Mesothelial cell of epicardium (in vitro differentiated cells): ENCODE results near the gene VAT1L. TPM values are rescaled to one million over a fixed set of nuclear protein-coding genes. Genes with fewer than 3 reads are reported as not detected.
A peak's percentile ranks its signal among the peaks of the same experiment; 100 is the strongest.

ENCODE experiments used
- DNase-seq, 2 experiments: peaks; one replicate each; pipeline ENCODE4 v3.0.0; 2021; ENCODE audit warnings: low spot score in 2 of 2; ENCODE audit not compliant: unreplicated experiment in 2 of 2
- H3K27ac Mint-ChIP-seq: 2 replicates; pipeline ENCODE4 v1.8.0; 2021; ENCODE audit warnings: mixed read lengths
- H3K27me3 Mint-ChIP-seq: 2 replicates; pipeline ENCODE4 v1.8.0; 2021; ENCODE audit warnings: low read depth, mixed read lengths
- H3K36me3 Mint-ChIP-seq: 2 replicates; pipeline ENCODE4 v1.8.0; 2021; ENCODE audit warnings: mixed read lengths
- H3K4me1 Mint-ChIP-seq: 2 replicates; pipeline ENCODE4 v1.8.0; 2021; ENCODE audit warnings: mixed read lengths
- H3K4me3 Mint-ChIP-seq: 2 replicates; pipeline ENCODE4 v1.8.0; 2021; ENCODE audit warnings: mild to moderate bottlenecking, moderate library complexity, mixed read lengths
- H3K9me3 Mint-ChIP-seq: 2 replicates; pipeline ENCODE4 v1.8.0; 2021; ENCODE audit warnings: mixed read lengths
- total RNA-seq: library from RNA; stranded (reverse); gene quantifications from 3 replicates; pipeline ENCODE4 v1.2.1, GENCODE V29; 2021
- TF ChIP-seq, protein P1 (sequence below): fragments of 200-600 bp; sonication (generic); IDR thresholded peaks from one replicate; pipeline ENCODE4 v1.5.0; 2021; ENCODE audit warnings: antibody characterized with exemption; ENCODE audit not compliant: unreplicated experiment

VAT1L gene
- total RNA-seq, 1 donor from 2014 or later: 6.3 TPM

DNA sequence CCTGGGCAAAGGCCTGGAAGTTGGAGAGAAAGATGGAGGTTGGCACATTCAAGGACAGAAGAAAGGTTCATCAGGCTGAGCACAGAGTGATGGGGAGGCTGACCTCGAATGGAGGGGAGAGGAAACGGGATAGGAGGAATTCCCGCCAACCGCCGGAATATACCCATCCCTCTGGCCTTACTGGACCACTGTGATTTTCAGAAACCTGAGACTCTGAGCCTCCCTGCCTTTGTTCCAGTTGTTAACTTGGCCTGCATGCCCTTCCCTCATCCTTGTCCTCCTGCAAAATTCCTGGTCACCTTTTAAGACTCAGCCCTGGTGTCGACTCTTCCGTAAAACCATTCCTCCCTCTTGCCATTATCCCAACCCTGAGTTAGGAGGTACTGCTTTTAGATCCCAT lies 107.6 kb downstream of the VAT1L start:
- Mint-ChIP-seq H3K27me3 (peaks cover 12% of the 10 kb centered on the region), H3K27ac (no peak overlapping the region), H3K4me1 (peaks cover 24% of the 10 kb centered on the region), H3K4me3 (no peak overlapping the region), H3K36me3 (no peaks in the 10 kb centered on the region), H3K9me3 (no peaks in the 10 kb centered on the region)
- TF ChIP-seq, protein P1, sequence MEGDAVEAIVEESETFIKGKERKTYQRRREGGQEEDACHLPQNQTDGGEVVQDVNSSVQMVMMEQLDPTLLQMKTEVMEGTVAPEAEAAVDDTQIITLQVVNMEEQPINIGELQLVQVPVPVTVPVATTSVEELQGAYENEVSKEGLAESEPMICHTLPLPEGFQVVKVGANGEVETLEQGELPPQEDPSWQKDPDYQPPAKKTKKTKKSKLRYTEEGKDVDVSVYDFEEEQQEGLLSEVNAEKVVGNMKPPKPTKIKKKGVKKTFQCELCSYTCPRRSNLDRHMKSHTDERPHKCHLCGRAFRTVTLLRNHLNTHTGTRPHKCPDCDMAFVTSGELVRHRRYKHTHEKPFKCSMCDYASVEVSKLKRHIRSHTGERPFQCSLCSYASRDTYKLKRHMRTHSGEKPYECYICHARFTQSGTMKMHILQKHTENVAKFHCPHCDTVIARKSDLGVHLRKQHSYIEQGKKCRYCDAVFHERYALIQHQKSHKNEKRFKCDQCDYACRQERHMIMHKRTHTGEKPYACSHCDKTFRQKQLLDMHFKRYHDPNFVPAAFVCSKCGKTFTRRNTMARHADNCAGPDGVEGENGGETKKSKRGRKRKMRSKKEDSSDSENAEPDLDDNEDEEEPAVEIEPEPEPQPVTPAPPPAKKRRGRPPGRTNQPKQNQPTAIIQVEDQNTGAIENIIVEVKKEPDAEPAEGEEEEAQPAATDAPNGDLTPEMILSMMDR: no peak
- DNase-seq: no peak

DNA sequence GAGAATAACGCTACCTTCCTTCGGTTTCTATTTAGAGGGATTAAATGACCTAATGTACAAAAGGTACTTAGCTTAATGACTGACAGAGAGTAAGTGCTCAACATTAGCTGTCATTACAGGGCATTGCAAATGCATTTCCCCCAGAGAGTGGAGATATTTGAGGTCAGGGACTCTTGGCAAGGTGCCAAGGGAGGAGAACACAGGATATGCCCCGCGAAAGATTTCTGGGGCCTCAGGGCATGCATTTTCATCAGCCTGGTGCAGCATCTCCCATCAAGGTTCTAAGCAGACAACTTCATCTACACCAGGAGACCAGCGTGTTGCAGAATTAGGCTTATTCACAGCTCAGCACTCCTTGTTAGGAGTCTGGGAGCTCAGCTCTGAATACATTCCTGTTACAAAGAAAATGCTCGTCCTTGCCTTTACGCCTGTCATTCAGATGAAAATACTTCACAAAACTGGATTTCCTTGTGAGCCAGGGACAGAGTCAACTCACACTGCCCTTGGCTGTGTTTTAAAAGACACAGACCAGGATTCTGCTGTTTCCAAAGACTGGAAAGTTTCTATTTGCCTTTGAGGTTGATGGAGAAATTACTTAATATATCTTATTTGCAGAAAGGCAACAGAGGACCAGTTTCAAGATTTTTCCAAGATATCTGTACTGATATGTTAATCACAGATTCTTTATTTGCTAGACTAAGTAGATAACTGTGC lies 108.2 kb downstream of the VAT1L start:
- Mint-ChIP-seq H3K9me3 (no peaks in the 10 kb centered on the region), H3K36me3 (no peaks in the 10 kb centered on the region), H3K4me1 (peaks cover 24% of the 10 kb centered on the region), H3K27ac (no peak overlapping the region), H3K27me3 (peaks cover 8% of the 10 kb centered on the region), H3K4me3 (no peak overlapping the region)
- DNase-seq: peak in 1 of 2 experiments; percentile 43
- TF ChIP-seq, protein P1: no peak

DNA sequence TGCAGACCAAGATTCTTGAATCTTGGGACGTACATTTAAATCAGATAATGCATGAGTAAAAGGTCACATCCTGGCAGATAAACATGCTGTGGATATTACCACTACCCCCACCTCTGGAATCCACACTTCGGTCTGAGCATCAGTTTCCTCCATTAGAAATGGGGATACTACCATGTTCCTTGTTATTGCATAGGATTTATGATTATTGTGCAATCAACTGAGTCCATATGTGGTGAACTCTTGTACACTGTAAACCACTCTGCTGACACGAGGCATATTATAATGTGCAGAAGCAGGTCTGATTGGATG lies 108.7 kb downstream of the VAT1L start:
- no peak for DNase-seq
- TF ChIP-seq, protein P1: no peak
- no peak overlapping the region for H3K27ac Mint-ChIP-seq
- no peaks in the 10 kb centered on the region for H3K36me3 Mint-ChIP-seq
- peaks cover 24% of the 10 kb centered on the region for H3K4me1 Mint-ChIP-seq
- H3K4me3 Mint-ChIP-seq: no peak overlapping the region
- no peaks in the 10 kb centered on the region for H3K9me3 Mint-ChIP-seq
- peaks cover 8% of the 10 kb centered on the region for H3K27me3 Mint-ChIP-seq

DNA sequence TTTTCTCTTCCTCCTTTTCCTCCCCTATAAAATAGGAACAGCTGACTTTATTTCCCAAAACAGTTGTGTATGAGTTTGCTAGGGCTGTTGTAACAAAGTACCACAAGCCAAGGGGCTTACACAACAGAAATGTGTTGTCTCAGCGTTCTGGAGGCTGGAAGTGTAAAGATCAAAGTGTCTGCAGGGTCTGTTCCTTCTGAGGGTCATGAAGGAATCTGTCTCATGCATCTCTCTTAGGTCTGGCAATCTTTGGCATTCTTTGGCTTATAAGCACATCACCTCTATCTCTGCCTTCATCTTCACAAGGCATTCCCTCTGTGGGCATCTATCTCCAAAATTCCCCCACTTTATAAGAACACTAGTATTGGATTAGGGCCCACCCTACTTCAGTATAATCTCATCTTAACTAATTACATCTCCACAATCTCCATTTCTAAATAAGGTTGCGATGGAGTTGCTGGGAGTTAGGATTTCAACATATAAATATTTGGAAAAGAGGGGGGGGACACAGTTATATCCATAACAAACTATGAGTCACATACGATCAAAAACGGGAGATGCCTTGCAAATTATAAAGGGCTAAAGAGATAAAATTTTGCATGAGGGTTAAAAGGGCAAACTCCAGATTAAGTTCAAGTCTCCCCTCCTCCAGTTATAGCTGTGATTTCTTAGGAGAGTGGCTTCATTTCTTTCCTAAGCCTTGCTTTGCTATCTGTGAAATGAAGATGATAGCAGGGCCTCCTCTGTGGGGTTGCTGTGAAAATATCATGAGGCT lies 109.7 kb downstream of the VAT1L start:
- no peak overlapping the region for H3K4me3 Mint-ChIP-seq
- H3K27ac Mint-ChIP-seq: peak overlapping the region; percentile 28
- DNase-seq: no peak
- no peaks in the 10 kb centered on the region for H3K36me3 Mint-ChIP-seq
- H3K9me3 Mint-ChIP-seq: no peaks in the 10 kb centered on the region
- TF ChIP-seq, protein P1: no peak
- H3K27me3 Mint-ChIP-seq: peaks cover 6% of the 10 kb centered on the region
- H3K4me1 Mint-ChIP-seq: peaks cover 24% of the 10 kb centered on the region

DNA sequence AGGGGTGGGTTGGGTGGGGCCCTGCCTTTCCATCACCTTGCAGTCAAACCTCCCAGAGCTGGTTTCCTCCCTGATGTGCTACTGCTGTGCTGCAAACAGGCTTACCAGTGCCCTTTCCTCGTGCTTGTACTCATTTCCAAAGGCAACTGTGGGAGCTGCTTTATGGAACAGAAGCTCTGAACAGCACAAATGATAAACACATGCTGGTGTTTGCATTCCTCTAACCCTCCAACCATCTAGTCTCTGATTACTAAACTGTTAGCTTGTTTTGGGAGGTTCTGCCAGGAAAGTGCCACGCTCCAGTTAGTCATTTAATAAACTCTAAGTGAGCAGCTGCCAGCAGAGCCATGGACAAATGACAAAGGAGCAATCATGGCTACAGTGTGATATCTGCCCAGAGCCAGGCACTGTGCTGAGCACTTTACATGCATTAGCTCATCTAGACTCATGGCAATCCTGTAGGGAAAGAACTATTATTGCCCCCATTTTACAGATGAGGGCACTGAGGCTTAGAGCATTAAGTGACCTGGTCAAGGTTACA lies 110.4 kb downstream of the VAT1L start:
- no peak overlapping the region for H3K27ac Mint-ChIP-seq

More for the DNA sequence above, 110.4 kb downstream of the VAT1L start:
- H3K4me1 Mint-ChIP-seq: peaks cover 24% of the 10 kb centered on the region
- no peak for DNase-seq
- no peaks in the 10 kb centered on the region for H3K36me3 Mint-ChIP-seq
- H3K4me3 Mint-ChIP-seq: no peak overlapping the region
- no peaks in the 10 kb centered on the region for H3K9me3 Mint-ChIP-seq
- H3K27me3 Mint-ChIP-seq: peaks cover 4% of the 10 kb centered on the region
- TF ChIP-seq, protein P1: no peak
